HG03575 (cell line): Measurements from ENCODE around the gene DOCK9.

Experiments
- ATAC-seq: cut with Tn5 transposase; IDR thresholded peaks from one replicate; pipeline ENCODE4 v1.9.1; 2021; ENCODE audit not compliant: unreplicated experiment, insufficient number of reproducible peaks, low FRiP score; ENCODE audit errors: extremely low read depth

DOCK9 gene

DNA sequence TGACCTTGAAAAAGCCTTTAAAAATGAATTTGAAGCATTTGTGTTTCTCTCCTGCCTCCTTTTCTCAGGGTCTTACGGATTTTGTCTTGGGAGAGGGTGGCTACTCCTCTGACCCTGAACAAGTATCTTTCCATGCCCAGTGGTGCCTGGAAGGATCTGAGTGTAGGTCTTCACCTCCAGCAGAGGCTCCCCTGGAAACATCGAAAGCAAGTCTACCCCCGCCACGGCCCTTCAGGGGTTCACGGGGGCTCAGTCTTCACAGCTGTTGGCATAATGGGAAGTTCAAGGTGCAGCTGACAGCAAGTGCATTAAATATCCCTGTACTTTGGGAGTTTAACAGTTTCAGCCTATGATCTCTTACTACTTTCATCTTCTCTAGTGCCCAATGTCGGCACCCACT lies 182.6 kb downstream of the DOCK9 start:
- ATAC-seq = no peak

DNA sequence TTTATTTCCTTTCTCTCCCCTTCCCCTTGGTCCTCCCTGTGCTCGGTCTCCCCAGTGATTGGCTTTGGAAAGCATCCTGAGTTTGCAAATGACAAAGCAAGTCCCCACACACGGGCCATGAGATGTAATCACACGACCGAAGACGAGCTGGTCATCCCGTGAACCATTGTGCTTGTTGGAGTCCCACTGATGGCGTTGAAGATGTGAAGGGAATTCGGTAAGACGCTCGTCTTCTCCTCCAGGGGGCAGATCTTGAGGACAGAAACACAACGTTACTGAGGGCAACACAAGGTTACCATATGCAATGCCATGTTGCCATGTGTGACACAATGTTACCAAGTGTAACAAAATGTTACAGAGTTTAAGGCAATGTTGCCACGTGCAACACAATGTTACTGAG lies 183.4 kb downstream of the DOCK9 start:
- ATAC-seq = no peak

DNA sequence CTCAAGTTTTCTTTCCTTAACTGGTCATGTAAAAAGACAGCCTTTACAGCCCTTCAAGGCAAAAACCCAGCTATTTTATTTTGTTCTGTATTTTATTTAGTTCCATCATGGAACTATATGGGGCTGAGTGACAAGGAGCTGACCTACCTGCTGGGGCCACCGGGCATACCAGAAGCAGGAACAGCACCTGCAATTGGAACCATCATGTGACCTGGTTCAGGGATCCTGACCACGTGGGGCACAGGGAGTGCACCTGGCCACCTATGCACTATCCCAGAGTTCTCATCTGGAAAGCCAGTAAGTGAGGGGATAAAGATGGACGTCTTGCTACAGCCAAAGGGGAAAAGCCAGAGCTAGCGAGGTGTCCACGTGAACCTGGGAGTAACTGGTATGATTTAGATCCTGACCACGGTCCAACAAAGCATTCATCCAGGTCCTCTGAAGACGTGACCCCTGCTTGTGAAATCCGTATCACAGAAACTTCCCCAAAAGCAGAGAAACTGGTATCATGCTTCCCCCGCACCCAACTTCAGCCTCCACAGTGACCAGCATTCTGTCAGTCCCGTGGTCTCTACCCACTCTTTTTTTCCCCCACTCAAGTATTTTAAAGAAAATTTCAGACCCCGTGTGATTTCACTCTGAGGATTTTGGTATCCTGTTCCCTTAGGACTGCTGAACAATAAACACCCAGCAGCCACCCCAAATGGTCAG lies 184.9 kb downstream of the DOCK9 start:
- no peak for ATAC-seq

DNA sequence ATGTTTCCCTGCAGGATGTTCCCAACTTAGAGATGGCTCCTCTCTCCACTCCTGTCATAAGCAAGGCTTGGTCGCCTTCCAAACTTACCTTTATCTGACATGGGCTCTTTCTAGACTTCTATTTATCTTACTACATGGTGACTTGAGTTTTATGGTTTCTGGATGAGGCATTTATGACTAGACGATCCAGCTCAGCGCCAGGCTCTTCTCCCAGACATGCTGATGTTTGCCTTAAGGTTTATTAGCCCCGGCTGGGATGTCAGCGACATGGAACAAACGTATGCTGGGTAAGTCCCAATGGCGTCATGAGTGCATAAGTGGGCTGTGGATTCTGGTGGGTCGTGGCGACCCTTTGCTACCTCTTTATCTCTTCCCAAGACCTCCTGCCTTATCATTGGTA lies 185.5 kb downstream of the DOCK9 start:
- no peak for ATAC-seq

DNA sequence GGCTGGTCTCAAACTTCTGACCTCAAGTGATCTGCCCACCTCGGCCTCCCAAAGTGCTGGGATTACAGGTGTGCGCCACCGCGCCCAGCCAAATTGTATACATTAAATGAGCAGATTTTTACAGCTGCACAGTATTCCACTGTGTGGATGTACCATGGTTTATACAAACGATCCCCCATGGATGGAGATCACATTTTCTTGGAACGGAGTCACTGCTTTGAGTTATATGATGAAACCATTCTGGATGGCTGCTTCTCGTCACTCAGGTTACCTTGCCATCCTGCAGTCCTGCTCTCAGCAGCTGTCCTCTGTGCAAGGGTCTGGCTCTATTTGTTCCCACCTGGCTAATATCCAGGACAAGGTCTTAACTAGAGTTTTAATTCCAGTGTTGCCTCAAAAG lies 186.3 kb downstream of the DOCK9 start:
- ATAC-seq = no peak

DNA sequence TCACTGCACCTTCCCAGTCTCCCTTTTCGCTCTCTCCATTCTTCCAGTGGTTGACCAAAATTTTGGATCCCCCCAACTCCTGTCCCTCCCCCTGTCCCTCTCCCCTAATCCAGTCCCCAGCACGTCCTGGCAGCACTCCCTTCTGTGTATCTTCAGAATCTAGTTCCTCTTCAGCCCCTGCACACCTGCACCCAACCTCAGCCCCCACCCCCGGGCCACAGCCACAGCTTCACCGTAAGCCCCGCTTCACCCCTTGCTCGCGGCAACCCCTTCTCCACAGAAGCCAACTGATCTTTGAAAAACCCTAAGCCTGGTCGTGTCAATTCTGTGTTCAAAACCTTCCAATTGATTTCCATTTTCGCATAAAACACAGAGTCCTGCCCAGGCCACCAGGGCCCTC lies 189.9 kb downstream of the DOCK9 start:
- no peak for ATAC-seq

DNA sequence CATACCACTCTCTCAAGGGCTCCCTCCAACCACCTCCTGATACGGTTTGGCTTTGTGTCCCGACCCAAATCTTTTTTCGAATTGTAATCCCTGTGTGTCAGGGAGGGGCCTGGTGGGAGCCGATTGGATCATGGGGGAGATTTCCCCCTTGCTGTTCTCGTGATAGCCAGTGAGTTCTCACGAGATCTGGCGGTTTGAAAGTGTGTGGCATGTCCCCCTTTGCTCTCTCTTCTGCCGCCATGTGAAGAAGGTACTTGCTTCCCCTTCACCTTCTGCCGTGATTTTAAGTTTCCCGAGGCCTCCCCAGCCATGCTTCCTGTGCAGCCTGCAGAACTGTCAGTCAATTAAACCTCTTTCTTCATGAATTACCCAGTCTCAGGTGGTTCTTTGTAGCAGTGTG lies 190.7 kb downstream of the DOCK9 start:
- no peak for ATAC-seq

DNA sequence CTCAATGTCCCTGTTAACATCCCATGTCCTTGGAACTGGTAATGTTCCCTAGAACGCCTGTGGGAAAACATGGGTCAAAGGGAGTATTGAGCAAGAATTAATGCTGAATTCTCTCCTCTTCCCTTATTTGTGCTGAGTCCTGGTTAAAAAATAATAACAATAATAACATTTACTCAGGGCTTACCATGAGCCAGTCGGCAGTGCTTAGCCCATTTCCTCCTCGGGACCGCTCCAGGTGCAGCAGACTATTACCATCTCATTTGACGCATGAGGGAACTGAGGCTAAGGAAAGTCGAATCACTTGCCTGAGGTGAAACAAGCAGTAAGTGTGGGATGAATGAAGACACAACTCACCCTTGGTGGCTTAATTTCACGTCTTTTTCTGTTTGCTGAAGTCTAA lies 191.8 kb downstream of the DOCK9 start:
- no peak for ATAC-seq

DNA sequence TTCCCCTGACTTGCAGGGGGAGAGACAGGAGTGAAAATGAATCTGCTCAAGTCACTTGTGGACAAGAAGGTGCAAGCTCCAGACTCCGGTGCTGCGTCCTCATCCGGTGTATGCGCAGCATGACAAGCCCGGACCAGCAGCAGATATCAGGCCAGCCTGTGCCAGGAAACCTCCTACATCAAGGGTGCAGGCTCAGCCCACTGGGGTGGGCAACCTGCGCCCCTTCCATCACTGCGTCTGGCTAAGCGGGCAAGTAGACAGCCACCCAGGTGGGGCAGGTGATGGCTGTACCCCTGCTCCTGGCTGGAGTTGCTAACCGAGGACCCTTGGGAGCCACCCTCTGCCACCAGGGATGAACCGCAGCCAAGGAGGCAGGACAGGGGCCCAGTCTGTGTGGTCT lies 192.5 kb downstream of the DOCK9 start:
- no peak for ATAC-seq

DNA sequence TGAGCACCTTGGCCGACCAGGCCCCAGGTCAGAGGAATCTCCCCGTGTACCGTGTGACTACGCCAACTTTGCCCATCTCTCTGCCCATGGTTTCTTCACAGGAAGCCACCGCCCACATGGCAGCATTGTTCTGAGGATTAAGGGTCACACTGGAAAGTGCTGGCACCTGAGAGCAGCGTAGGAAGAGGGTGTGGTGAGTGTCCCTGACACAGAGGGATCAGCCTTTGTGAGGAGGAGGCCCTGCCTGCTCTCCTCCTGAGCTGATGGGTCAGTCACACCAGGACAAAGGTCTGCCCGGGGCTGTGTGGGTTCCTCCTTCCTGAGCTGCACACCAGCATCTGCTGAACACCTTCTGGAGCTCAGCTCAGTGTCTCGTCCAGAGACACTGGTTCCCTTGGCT lies 193.2 kb downstream of the DOCK9 start:
- no peak for ATAC-seq

DNA sequence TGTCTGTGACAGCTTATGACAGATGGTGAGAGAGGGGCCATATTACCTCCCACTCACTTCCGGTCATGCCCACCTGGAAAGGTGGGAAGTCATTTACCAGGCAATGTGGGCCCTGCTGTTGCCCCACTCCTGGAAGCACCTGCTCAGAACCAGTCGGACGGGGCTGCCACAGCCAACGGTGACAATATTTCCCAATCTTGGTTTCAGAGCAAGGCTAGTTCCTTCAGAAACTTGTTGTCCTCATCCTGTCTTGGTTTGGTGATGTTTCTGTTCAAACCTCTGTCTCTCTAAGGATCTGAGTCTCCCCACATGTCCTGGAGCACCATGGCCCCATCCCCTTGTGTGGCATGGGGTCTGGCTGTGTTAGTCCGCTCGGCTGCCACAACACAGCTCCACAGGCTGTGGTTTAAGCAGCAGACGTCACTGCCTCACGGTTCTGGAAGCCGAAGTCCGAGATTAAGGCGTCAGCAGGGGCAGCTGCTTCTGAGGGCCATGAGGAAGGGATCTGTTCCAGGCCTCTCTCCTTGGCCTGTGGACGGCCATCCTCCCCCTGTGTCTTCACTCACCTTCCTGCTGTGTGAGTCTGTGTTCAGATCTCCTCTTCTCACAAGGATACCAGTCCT lies 193.9 kb downstream of the DOCK9 start:
- no peak for ATAC-seq

DNA sequence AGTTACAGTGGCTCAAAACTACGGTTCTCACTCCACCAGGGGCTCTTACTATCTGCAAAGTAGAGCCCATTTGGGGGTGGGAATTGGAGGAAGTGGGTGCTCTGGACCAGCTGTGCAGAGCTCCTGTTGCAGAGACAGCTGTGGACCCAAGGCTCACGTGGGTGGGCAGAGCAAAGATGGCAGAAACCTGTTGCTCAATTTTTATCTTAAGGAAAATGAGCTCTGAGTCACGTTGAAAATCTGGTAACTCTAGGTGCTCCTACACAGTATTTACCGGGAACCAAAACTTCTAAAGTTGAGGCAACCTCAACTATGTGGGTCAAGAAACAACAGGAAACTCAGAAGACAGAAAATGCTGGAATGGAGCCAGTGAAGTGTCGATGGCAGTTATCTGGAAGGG lies 195.2 kb downstream of the DOCK9 start:
- no peak for ATAC-seq

DNA sequence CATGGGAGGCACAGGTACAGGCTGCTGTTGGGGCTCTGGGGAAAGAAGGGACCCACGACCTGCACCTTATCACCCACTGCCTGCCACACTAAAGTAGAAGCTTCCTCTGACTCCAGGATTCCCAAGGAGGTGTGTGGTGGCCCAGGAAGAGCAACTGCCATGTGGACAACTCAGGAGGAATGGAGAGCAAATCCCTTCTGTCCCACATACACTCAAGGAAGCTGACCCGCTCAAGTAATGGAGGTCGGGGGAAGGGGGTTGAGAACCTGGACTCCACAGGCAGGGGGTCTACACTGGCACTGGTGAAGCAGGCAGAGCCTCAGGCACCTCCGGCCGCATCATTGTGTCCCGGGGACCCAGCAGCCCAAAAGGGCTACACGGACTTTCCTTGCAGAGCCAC lies 196.0 kb downstream of the DOCK9 start:
- ATAC-seq = no peak

DNA sequence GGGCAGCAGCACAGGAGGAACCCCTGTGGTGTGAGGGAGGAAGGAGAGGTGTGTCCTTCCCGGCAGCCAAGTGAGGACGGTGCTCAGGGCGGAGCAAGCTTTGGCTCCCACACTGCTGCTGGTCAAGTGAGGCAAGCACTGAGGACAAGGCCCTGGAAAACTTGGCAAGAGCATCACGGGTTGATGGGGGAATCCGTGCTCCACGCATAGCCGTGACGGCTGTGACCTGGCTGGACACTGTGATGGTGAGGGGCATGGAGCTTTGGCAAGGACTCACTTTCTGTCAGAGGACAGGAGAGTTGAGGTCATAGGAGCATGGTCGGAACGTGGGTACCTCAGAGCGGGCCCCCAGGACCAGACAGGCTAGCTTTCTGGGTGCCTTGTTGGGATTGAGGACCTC lies 196.4 kb downstream of the DOCK9 start:
- no peak for ATAC-seq

DNA sequence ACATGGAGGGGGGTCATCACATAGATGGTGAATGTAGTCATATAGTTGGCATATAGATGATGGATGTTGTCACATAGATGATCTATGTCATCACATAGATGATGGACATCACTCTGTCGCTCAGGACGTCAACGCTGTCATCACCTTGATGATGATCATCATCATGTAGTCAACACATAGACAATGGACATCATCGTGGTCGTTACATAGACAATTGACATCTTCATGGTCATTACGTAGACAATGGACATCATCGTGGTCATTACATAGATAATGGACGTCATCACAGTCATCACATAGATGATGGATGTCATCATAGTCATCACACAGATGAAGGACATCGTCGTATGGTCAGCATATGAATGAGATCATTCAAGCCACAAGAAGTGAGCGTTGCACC lies 196.8 kb downstream of the DOCK9 start:
- no peak for ATAC-seq

DNA sequence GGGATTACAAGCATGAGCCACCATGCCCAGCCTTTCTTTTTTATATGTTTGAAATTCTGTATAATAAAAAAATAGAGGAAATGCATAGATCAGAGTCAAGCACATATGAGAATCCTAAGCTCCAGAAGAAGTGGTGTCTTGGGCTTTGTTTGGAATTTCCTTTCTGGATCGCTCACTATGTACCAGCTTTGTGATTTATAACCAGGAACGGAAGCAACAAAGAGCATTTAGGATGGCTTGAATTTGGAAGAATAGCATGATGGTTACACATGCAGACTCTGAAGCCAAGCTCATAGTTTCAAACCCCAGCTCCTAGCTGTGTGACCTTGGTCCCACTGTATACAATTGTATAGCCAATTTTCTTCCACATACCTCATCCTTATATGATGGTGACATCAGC lies 197.4 kb downstream of the DOCK9 start:
- no peak for ATAC-seq

DNA sequence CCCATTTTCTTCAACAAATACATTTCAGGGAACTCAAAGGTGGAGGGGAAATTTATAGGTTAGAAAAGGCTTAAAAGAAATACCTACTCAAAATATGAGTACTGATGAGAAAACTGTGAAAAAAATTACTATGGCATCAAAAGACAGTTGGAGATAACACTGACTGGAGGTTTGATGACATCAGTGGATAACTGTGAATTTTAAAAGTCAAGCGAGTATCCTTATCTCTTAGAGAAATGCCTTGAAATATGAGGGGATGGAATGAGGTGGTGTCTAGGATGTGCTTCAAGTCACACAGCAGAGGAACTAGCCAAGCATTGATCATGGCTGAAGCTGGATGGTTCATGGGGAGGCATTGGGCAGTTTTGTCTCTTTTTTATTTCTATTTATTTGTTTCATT lies 198.2 kb downstream of the DOCK9 start:
- ATAC-seq = no peak

DNA sequence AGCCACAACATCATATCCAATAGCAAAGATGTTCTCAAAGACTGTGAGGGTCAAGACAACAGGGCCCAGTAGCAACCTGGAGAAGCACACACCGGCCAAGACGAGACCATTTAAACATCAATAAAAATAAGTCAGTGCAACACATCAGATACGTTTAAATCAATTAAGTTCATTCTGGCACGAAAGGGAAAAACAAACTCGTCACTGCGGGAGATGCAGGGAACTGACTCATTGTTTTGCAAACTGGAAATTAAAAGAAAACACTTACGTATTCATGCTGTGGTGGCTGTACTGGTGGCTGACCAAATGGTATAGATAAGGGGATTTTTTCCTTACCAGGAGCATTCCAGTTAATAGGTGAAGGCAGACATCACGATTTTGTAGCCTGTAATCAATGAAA lies 199.1 kb downstream of the DOCK9 start:
- no peak for ATAC-seq

DNA sequence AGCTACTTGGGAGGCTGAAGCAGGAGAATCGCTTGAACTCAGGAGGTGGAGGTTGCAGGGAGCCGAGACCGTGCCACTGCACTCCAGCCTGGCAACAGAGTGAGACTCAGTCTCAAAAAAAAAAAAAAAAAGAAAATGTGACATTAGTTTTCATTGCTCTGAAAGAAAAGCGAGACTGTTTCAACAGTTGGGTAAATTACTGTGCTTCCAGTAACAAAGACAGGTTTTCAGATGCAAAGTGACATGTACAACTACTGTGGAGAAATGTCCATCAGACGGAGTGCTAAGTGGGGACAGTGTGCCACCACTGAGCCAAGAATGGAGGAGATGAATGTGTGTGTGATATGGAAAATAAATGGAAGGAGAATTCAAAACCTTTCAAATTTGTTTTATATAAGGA lies 201.2 kb downstream of the DOCK9 start:
- no peak for ATAC-seq

DNA sequence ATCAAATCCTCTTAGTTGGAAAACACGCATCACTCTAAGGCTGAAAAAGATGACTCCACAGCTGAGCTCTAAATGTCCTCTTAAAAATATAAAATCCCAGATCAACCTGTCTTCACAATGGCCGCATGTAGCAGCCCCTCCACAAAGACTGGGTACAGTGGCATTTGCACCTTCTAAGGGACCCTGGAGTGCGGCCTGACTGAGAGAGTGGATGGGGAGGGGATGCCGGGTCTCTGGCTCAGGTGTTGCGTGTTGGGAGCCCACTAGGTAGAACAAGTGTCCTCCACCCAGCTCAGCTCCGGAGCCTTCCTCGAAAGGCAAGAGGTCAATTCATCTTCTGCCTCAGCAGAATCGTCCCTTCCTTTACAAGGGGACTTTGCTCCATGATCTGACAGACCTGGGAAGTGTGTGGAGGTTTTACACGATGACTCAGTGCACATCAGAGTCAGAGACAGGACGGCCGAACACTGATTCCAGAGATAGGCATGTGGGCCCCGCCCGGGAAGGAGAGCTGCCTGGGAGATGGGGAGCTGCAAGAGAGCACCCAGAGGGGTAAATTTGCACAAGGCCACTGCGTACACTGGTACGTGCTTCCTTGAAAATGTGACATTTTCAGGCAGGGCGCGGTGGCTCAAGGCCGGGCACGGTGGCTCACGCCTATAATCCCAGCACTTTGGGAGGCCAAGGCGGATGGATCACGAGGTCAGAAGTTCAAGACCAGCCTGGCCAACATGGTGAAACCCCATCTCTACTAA lies 201.8 kb downstream of the DOCK9 start:
- no peak for ATAC-seq
